Body of pancreas (tissue), 4 donors: ENCODE results near the gene ACKR3.

Source experiments
- CTCF ChIP-seq, 7 experiments: fragments of 450-650 bp in 4 of 7; fragments of 200-600 bp in 3 of 7; sonication (generic) in 3 of 7; IDR thresholded peaks; one replicate each; pipeline ENCODE4 v1.5.1; 2016 to 2019; ENCODE audit warnings: antibody characterized with exemption in 7 of 7
- POLR2A ChIP-seq, 3 donors: fragments of 450-650 bp; IDR thresholded peaks; one replicate each; pipeline ENCODE4 v1.6.1; 2016; ENCODE audit warnings: antibody characterized with exemption in 3 of 3, mild to moderate bottlenecking in 2 of 3

- no peak for TF ChIP-seq CTCF (IDR thresholded peaks at IDR 0.05)
- TF ChIP-seq POLR2A (IDR thresholded peaks at IDR 0.05) = no peak
Measured at GRCh38 chr2:236622201-236622600, 52.6 kb downstream of the ACKR3 start.
